Measurements from ENCODE around the gene SF3A1. TPM values are rescaled to one million over a fixed set of nuclear protein-coding genes. Genes with fewer than 3 reads are reported as not detected.

SF3A1 gene
- polyA plus RNA-seq, 1 donor from 2014 or later: 14.4 TPM

- Histone ChIP-seq H3K27me3 (ENCODE audit: insufficient read depth, low read depth, low read length) (no peaks in the 10 kb centered on the region), H4K20me1 (ENCODE audit: insufficient read depth) (no peaks in the 10 kb centered on the region), H3K4me2 (ENCODE audit: low read length) (no peak overlapping the region), H3K4me3 (ENCODE audit: low read length) (no peak overlapping the region), H3K9me3 (ENCODE audit: low read length) (no peaks in the 10 kb centered on the region), H3K36me3 (ENCODE audit: insufficient read depth, low read length) (no peaks in the 10 kb centered on the region), H2AFZ (ENCODE audit: low read depth, low read length) (no peak overlapping the region), H3K27ac (ENCODE audit: low read length) (no peak overlapping the region), H3K79me2 (replicated peaks; ENCODE audit: insufficient read depth, low read length) (no peaks in the 10 kb centered on the region), H3K9ac (ENCODE audit: low read length) (no peak overlapping the region), H3F3A (ENCODE audit: insufficient read depth, low read length, poor library complexity, severe bottlenecking) (no peaks in the 10 kb centered on the region), H3K9me2 (ENCODE audit: insufficient read depth, low read length) (no peaks in the 10 kb centered on the region)
- TF ChIP-seq TAF1 (IDR thresholded peaks at IDR 0.05; ENCODE audit: low read depth) (no peak), SMC3 (conservative IDR thresholded peaks at IDR 0.05; ENCODE audit: poor library complexity) (no peak), EP300 (conservative IDR thresholded peaks at IDR 0.05; ENCODE audit: poor library complexity, severe bottlenecking) (no peak), MXI1 (conservative IDR thresholded peaks at IDR 0.05; ENCODE audit: poor library complexity, severe bottlenecking) (no peak), POLR2AphosphoS5 (IDR thresholded peaks at IDR 0.05) (no peak), EZH2 (IDR thresholded peaks at IDR 0.05; ENCODE audit: borderline replicate concordance, insufficient read depth, low read length, poor library complexity, severe bottlenecking) (no peak), RAD21 (conservative IDR thresholded peaks at IDR 0.05) (no peak)
- TF ChIP-seq, protein P1, sequence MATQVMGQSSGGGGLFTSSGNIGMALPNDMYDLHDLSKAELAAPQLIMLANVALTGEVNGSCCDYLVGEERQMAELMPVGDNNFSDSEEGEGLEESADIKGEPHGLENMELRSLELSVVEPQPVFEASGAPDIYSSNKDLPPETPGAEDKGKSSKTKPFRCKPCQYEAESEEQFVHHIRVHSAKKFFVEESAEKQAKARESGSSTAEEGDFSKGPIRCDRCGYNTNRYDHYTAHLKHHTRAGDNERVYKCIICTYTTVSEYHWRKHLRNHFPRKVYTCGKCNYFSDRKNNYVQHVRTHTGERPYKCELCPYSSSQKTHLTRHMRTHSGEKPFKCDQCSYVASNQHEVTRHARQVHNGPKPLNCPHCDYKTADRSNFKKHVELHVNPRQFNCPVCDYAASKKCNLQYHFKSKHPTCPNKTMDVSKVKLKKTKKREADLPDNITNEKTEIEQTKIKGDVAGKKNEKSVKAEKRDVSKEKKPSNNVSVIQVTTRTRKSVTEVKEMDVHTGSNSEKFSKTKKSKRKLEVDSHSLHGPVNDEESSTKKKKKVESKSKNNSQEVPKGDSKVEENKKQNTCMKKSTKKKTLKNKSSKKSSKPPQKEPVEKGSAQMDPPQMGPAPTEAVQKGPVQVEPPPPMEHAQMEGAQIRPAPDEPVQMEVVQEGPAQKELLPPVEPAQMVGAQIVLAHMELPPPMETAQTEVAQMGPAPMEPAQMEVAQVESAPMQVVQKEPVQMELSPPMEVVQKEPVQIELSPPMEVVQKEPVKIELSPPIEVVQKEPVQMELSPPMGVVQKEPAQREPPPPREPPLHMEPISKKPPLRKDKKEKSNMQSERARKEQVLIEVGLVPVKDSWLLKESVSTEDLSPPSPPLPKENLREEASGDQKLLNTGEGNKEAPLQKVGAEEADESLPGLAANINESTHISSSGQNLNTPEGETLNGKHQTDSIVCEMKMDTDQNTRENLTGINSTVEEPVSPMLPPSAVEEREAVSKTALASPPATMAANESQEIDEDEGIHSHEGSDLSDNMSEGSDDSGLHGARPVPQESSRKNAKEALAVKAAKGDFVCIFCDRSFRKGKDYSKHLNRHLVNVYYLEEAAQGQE (IDR thresholded peaks at IDR 0.05; ENCODE audit: borderline replicate concordance): no peak
- TF ChIP-seq, protein P2, sequence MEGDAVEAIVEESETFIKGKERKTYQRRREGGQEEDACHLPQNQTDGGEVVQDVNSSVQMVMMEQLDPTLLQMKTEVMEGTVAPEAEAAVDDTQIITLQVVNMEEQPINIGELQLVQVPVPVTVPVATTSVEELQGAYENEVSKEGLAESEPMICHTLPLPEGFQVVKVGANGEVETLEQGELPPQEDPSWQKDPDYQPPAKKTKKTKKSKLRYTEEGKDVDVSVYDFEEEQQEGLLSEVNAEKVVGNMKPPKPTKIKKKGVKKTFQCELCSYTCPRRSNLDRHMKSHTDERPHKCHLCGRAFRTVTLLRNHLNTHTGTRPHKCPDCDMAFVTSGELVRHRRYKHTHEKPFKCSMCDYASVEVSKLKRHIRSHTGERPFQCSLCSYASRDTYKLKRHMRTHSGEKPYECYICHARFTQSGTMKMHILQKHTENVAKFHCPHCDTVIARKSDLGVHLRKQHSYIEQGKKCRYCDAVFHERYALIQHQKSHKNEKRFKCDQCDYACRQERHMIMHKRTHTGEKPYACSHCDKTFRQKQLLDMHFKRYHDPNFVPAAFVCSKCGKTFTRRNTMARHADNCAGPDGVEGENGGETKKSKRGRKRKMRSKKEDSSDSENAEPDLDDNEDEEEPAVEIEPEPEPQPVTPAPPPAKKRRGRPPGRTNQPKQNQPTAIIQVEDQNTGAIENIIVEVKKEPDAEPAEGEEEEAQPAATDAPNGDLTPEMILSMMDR (IDR thresholded peaks at IDR 0.05; ENCODE audit: poor library complexity, severe bottlenecking): no peak
Observed at GRCh38 chr22:30290342-30291057, 66.2 kb downstream of the SF3A1 start.

GRCh38 chr22:30289980-30290313 is 66.7 kb downstream of the SF3A1 start:
- no peaks in the 10 kb centered on the region for H3K9me3 ChIP-seq (ENCODE audit: low read length)
- H3K9me2 ChIP-seq (ENCODE audit: insufficient read depth, low read length): no peaks in the 10 kb centered on the region
- TF ChIP-seq, protein P2 (IDR thresholded peaks at IDR 0.05; ENCODE audit: poor library complexity, severe bottlenecking): no peak
- TF ChIP-seq EZH2 (IDR thresholded peaks at IDR 0.05; ENCODE audit: borderline replicate concordance, insufficient read depth, low read length, poor library complexity, severe bottlenecking) (no peak), SMC3 (conservative IDR thresholded peaks at IDR 0.05; ENCODE audit: poor library complexity) (no peak), RAD21 (conservative IDR thresholded peaks at IDR 0.05) (no peak), TAF1 (IDR thresholded peaks at IDR 0.05; ENCODE audit: low read depth) (no peak), POLR2AphosphoS5 (IDR thresholded peaks at IDR 0.05) (no peak), MXI1 (conservative IDR thresholded peaks at IDR 0.05; ENCODE audit: poor library complexity, severe bottlenecking) (no peak), EP300 (conservative IDR thresholded peaks at IDR 0.05; ENCODE audit: poor library complexity, severe bottlenecking) (no peak)
- TF ChIP-seq, protein P1 (IDR thresholded peaks at IDR 0.05; ENCODE audit: borderline replicate concordance): no peak
- H3K27me3 ChIP-seq (ENCODE audit: insufficient read depth, low read depth, low read length): no peaks in the 10 kb centered on the region
- H3K4me2 ChIP-seq (ENCODE audit: low read length): no peak overlapping the region
- H3K79me2 ChIP-seq (replicated peaks; ENCODE audit: insufficient read depth, low read length): no peaks in the 10 kb centered on the region
- H3K4me3 ChIP-seq (ENCODE audit: low read length): peak overlapping the region; percentile 90
- no peaks in the 10 kb centered on the region for H3F3A ChIP-seq (ENCODE audit: insufficient read depth, low read length, poor library complexity, severe bottlenecking)
- no peak overlapping the region for H3K27ac ChIP-seq (ENCODE audit: low read length)
- peak overlapping the region; percentile 62 for H3K9ac ChIP-seq (ENCODE audit: low read length)
- H4K20me1 ChIP-seq (ENCODE audit: insufficient read depth): no peaks in the 10 kb centered on the region
- no peaks in the 10 kb centered on the region for H3K36me3 ChIP-seq (ENCODE audit: insufficient read depth, low read length)
- H2AFZ ChIP-seq (ENCODE audit: low read depth, low read length): no peak overlapping the region
